ENCODE measurements around the gene CACNA2D3. TPM values are rescaled to one million over a fixed set of nuclear protein-coding genes. Genes with fewer than 3 reads are reported as not detected.

CACNA2D3 gene
- total RNA-seq, 1 donor from 2014 or later, result 0.70 TPM

DNA sequence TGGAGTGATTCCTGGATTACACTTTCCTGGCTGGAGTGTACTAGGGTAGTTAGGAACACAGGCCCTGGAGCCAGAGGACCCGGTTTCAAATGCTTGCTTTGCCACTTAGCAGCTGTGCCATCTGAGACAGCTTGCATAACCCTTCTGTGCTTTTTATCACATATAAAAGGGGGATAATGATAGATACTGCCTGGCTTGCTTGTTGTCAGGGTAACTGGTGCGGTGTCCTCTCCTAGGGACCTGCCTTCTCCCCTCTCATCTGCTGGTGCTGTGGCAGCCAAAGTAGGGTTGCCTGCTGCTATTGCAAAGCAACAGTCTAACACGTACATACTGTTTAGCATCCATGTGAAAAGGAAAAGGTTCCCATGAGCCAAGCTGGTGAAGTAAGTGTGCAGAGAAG is 667.7 kb downstream of the CACNA2D3 start:
- no peaks in the 10 kb centered on the region for H3K9me3 ChIP-seq (ENCODE audit: insufficient read depth, low read depth, low read length)
- no peaks in the 10 kb centered on the region for H4K20me1 ChIP-seq (ENCODE audit: insufficient read depth, low read length)
- Mint-ChIP-seq H3K4me3 (ENCODE audit: unreplicated experiment) (no peak overlapping the region), H3K9me3 (ENCODE audit: unreplicated experiment) (peaks cover 4% of the 10 kb centered on the region), H3K27ac (ENCODE audit: unreplicated experiment) (no peak overlapping the region), H3K27me3 (ENCODE audit: low read depth, unreplicated experiment) (no peaks in the 10 kb centered on the region), H3K36me3 (ENCODE audit: low read depth, unreplicated experiment) (peaks cover 3% of the 10 kb centered on the region), H3K4me1 (ENCODE audit: low read depth, unreplicated experiment) (no peaks in the 10 kb centered on the region)
- H3K9ac ChIP-seq (ENCODE audit: low read length), result no peak overlapping the region
- H2AFZ ChIP-seq (ENCODE audit: low read depth, low read length), result no peak overlapping the region
- H3K4me1 ChIP-seq (ENCODE audit: insufficient read depth, low read length), result no peaks in the 10 kb centered on the region
- no peak overlapping the region for H3K27ac ChIP-seq (ENCODE audit: low read depth, low read length)
- no peak overlapping the region for H3K4me3 ChIP-seq (ENCODE audit: insufficient read depth, low read depth, low read length)
- TF ChIP-seq EZH2 (IDR thresholded peaks at IDR 0.05; ENCODE audit: insufficient read depth, low read length), result no peak
- TF ChIP-seq, protein P1, sequence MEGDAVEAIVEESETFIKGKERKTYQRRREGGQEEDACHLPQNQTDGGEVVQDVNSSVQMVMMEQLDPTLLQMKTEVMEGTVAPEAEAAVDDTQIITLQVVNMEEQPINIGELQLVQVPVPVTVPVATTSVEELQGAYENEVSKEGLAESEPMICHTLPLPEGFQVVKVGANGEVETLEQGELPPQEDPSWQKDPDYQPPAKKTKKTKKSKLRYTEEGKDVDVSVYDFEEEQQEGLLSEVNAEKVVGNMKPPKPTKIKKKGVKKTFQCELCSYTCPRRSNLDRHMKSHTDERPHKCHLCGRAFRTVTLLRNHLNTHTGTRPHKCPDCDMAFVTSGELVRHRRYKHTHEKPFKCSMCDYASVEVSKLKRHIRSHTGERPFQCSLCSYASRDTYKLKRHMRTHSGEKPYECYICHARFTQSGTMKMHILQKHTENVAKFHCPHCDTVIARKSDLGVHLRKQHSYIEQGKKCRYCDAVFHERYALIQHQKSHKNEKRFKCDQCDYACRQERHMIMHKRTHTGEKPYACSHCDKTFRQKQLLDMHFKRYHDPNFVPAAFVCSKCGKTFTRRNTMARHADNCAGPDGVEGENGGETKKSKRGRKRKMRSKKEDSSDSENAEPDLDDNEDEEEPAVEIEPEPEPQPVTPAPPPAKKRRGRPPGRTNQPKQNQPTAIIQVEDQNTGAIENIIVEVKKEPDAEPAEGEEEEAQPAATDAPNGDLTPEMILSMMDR (IDR thresholded peaks at IDR 0.05; ENCODE audit: insufficient read depth, low read depth, low read length), result no peak
- H3K4me2 ChIP-seq (ENCODE audit: low read length), result no peak overlapping the region
- FAIRE-seq (no peak), DNase-seq (ENCODE audit: low read depth) (no peak)
- no peaks in the 10 kb centered on the region for H3K79me2 ChIP-seq (ENCODE audit: insufficient read depth, low read length)
- H3K36me3 ChIP-seq (ENCODE audit: insufficient read depth, low read length), result no peaks in the 10 kb centered on the region
- H3K27me3 ChIP-seq (ENCODE audit: insufficient read depth, low read length), result peaks cover 6% of the 10 kb centered on the region

DNA sequence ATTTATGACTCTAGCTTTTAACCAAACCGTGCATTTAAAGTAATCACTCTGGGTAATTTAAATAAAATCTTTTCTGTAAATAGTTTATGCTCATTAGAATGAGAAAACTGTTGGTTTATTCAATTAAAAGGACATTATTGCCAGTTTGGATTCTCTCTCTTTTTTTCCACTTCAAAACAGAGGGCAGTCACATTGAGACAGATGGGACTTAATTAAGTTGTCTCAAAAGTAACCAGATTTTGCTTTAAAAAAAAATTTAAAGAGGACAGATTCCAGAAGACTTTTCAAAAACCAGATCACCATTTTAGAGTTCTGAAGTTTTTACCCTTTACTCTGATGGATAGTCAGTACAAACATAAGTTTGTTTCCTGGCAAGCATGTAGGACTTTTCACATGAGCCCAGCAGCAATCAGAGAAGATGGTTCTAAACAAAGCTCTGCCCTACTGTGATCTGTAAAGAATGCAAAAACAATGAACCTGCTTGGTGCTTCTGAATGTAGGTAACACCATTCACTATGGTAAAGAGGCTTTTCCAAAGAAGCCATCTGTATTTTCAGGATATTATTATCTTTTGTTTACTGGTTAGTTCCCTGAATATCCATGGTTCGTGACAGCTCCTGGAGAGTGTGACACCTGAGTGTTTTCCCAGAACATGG is 669.3 kb downstream of the CACNA2D3 start:
- H3K36me3 Mint-ChIP-seq (ENCODE audit: low read depth, unreplicated experiment), result peaks cover 3% of the 10 kb centered on the region
- H3K4me3 Mint-ChIP-seq (ENCODE audit: unreplicated experiment), result no peak overlapping the region
- Histone ChIP-seq H2AFZ (ENCODE audit: low read depth, low read length) (no peak overlapping the region), H3K4me2 (ENCODE audit: low read length) (no peak overlapping the region), H4K20me1 (ENCODE audit: insufficient read depth, low read length) (no peaks in the 10 kb centered on the region), H3K36me3 (ENCODE audit: insufficient read depth, low read length) (no peaks in the 10 kb centered on the region), H3K9me3 (ENCODE audit: insufficient read depth, low read depth, low read length) (no peaks in the 10 kb centered on the region), H3K4me1 (ENCODE audit: insufficient read depth, low read length) (no peaks in the 10 kb centered on the region), H3K27ac (ENCODE audit: low read depth, low read length) (no peak overlapping the region), H3K27me3 (ENCODE audit: insufficient read depth, low read length) (peaks cover 6% of the 10 kb centered on the region), H3K79me2 (ENCODE audit: insufficient read depth, low read length) (no peaks in the 10 kb centered on the region), H3K4me3 (ENCODE audit: insufficient read depth, low read depth, low read length) (no peak overlapping the region), H3K9ac (ENCODE audit: low read length) (no peak overlapping the region)
- TF ChIP-seq, protein P1 (IDR thresholded peaks at IDR 0.05; ENCODE audit: insufficient read depth, low read depth, low read length), result no peak
- no peak for TF ChIP-seq EZH2 (IDR thresholded peaks at IDR 0.05; ENCODE audit: insufficient read depth, low read length)
- no peak overlapping the region for H3K27ac Mint-ChIP-seq (ENCODE audit: unreplicated experiment)
- H3K9me3 Mint-ChIP-seq (ENCODE audit: unreplicated experiment), result peaks cover 10% of the 10 kb centered on the region
- DNase-seq (ENCODE audit: low read depth) (no peak), FAIRE-seq (no peak)
- no peaks in the 10 kb centered on the region for H3K27me3 Mint-ChIP-seq (ENCODE audit: low read depth, unreplicated experiment)
- H3K4me1 Mint-ChIP-seq (ENCODE audit: low read depth, unreplicated experiment), result no peaks in the 10 kb centered on the region

DNA sequence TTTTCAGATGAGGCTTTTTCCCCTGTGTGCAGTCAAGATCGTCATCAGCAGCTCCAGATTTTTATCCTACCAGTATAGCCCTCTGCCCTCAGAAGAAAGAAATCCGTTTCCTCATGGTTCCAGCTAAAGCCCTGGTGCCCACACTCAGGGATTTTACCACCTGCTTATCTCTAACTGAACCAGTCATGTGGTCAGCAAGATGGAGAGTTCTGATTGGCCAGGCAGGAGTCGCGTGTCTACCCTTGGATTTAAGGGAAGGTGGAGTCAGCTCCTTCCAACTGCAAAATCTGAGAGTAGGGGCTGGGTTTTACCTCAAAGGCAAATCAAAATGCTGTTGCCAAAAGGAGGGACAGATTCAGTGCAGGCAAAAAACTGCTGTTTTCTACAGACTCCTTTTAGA is 670.2 kb downstream of the CACNA2D3 start:
- DNase-seq (ENCODE audit: low read depth), result no peak

More for the DNA sequence above, 670.2 kb downstream of the CACNA2D3 start:
- Histone ChIP-seq H3K4me3 (ENCODE audit: insufficient read depth, low read depth, low read length) (no peak overlapping the region), H2AFZ (ENCODE audit: low read depth, low read length) (no peak overlapping the region), H3K4me2 (ENCODE audit: low read length) (no peak overlapping the region), H3K27me3 (ENCODE audit: insufficient read depth, low read length) (peaks cover 6% of the 10 kb centered on the region), H4K20me1 (ENCODE audit: insufficient read depth, low read length) (no peaks in the 10 kb centered on the region), H3K9me3 (ENCODE audit: insufficient read depth, low read depth, low read length) (no peaks in the 10 kb centered on the region), H3K27ac (ENCODE audit: low read depth, low read length) (no peak overlapping the region), H3K4me1 (ENCODE audit: insufficient read depth, low read length) (no peaks in the 10 kb centered on the region), H3K36me3 (ENCODE audit: insufficient read depth, low read length) (no peaks in the 10 kb centered on the region), H3K79me2 (ENCODE audit: insufficient read depth, low read length) (no peaks in the 10 kb centered on the region), H3K9ac (ENCODE audit: low read length) (no peak overlapping the region)
- H3K36me3 Mint-ChIP-seq (ENCODE audit: low read depth, unreplicated experiment), result peaks cover 3% of the 10 kb centered on the region
- no peaks in the 10 kb centered on the region for H3K4me1 Mint-ChIP-seq (ENCODE audit: low read depth, unreplicated experiment)
- no peak overlapping the region for H3K27ac Mint-ChIP-seq (ENCODE audit: unreplicated experiment)
- FAIRE-seq, result no peak
- peaks cover 12% of the 10 kb centered on the region for H3K9me3 Mint-ChIP-seq (ENCODE audit: unreplicated experiment)
- no peak overlapping the region for H3K4me3 Mint-ChIP-seq (ENCODE audit: unreplicated experiment)
- H3K27me3 Mint-ChIP-seq (ENCODE audit: low read depth, unreplicated experiment), result no peaks in the 10 kb centered on the region
- TF ChIP-seq, protein P1 (IDR thresholded peaks at IDR 0.05; ENCODE audit: insufficient read depth, low read depth, low read length), result no peak
- TF ChIP-seq EZH2 (IDR thresholded peaks at IDR 0.05; ENCODE audit: insufficient read depth, low read length), result no peak
